HG02981 (cell line): Measurements from ENCODE around the gene RAB11FIP5.
"Not testable (repeated sequence)": the region's sequence is repeated elsewhere in the genome, so short reads cannot be mapped to it uniquely, and the experiment has no call there.

Source experiments
- ATAC-seq: cut with Tn5 transposase; IDR thresholded peaks from one replicate; pipeline ENCODE4 v1.9.1; 2021; ENCODE audit warnings: mild to moderate bottlenecking, moderate library complexity; ENCODE audit not compliant: unreplicated experiment

The RAB11FIP5 gene, protein sequence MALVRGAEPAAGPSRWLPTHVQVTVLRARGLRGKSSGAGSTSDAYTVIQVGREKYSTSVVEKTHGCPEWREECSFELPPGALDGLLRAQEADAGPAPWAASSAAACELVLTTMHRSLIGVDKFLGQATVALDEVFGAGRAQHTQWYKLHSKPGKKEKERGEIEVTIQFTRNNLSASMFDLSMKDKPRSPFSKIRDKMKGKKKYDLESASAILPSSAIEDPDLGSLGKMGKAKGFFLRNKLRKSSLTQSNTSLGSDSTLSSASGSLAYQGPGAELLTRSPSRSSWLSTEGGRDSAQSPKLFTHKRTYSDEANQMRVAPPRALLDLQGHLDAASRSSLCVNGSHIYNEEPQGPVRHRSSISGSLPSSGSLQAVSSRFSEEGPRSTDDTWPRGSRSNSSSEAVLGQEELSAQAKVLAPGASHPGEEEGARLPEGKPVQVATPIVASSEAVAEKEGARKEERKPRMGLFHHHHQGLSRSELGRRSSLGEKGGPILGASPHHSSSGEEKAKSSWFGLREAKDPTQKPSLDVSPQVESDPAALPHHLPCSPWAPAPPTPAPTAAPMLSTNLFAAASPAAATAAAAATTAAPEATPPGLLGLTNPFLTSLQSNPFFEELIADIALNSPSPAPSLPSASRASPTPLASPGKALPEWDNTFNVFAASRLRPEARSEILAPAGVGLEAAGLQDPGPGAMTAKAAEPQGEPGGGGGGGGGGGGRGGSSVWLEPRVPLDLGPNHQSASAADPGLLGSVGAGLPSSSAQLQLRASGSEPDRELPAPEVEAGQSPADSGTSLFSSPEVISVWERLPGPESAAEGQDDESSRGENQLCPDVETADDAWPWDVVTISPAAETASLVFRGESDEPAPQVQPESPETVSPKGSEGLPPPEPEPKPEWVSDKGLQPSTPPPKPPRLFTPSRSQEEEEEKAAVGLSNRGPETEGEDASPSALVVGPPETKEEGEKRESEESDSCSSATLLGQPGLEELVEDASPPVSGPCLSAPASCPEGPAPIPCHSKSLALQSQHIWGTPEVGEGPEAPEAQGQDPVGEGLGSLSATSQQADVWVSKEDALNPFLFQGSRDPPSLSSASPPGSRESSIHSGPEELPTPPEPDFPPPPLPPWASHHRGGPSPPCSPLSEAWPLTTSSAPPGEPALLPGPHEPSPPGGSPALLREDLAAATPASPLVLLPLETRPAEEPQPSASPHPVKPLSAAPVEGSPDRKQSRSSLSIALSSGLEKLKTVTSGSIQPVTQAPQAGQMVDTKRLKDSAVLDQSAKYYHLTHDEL (N-terminal part only)

DNA sequence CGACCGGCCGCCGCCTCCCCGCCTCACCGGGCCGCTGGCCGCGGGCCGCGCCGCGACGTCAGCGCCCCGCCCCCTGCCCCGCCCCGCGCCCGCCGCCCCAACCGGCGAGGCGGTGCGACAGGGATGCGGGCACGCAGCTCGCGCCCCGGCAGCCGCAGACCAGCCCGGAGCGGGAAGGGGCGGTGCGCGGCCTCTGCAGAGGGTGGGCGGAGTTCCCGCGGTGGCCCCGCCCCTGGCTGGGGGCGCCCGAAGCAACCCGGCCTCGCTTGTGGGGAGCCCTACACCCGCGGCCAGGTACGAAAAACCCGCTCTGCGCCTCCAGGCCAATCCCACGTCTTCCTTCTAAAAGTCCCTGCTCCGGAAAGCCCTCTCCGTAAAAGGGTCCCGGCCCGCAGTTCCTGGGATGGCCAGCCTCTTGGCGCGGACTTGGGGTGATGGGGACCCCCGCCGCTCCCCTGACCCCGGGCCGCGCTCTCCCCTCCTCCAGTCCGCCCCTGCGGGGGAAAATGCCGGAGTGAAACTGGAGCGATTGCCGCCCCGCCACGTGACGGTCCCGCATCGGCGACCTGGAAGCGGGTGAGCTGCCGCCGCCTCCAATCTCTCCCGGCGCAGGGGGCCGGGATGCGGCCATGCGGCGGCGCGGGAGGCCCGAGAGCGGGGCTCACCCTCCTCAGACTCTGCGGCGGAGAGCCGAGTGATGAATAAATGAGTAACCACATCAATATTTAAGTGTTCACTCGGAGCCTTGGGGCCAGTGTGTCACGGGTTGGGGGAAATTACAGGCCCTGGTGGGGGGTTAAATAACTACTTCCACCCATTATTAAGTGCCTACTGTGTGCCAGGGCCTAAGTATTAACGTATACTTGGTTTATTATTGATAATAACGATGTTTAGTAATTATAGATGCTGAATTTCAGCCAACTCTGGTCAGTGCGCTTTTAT, at the start of gene RAB11FIP5:
TSS of gene RAB11FIP5 (minus strand) at position 36 of the 942 bp plus-strand sequence. CDS start 171 bp downstream, outside the sequence.
- ATAC-seq = peak; percentile 75

DNA sequence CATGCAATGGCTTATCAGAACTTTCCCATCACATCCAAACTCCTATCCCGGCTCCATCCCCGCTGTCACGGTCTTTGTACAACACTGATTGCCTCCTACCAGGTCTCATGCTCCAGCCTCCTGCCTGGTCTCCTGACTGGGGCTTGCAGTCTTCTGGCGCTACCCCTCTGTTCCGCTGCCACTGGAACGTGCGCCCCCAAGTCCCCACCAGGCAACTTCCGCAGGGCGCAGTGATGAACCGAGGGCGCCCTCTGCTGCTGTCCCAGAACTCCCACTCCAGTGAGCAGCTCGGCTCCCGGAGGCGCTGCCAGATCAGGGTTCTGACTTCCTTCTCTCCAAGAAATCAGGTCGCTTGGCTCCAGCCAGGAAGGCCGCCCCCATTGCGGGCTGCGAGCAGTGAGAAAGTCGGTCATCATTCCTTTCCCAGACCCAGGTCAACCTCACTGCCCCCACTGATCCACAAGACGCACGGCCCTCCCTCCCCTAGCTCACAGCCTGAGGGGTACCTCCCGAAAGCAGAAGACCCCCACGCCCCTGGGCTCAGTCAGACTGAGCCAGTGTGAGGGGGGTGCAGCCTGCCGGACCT, 43.9 kb upstream of the RAB11FIP5 start:
- ATAC-seq = no peak

DNA sequence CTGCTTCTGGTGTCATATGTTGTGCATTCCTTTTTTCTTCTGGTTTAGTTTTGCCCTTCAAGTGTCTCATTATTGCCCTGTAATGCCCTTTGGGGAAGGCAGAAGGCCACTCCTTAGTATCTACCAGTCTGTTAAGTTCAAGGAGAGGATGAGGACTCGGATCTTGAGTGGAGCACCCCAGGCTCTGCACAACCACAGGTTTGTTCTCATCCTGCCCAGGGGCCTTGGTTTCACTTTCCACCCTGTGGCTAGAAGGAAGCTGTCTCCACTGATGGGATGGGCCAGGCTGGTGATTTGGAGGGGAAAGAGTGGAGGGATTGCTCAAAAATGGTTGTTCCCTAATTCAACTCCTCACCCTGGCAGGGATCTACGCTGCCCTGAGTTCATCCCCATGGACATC, 30.2 kb upstream of the RAB11FIP5 start:
- no peak for ATAC-seq

DNA sequence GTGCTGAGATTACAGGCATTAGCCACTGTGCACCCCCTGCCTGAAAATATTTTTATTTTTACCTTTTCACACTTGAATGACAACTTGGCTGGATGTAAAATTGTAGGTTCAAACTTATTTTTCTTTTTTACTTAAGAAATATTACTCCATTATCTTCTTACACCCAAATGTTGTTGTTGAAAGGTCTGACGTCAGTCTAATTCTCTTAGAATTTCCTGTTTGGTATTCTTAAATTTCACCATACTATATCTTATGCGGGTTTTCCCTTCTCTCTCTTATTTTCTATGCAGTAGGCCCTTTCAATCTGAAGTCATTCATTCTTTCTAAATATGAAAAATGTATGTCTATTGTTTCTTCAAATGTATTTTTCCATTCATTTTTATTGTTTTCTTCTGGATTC, 29.1 kb upstream of the RAB11FIP5 start:
- no peak for ATAC-seq

- ATAC-seq = no peak
Observed at GRCh38 chr2:73135236-73135635, 22.5 kb upstream of the RAB11FIP5 start.

DNA sequence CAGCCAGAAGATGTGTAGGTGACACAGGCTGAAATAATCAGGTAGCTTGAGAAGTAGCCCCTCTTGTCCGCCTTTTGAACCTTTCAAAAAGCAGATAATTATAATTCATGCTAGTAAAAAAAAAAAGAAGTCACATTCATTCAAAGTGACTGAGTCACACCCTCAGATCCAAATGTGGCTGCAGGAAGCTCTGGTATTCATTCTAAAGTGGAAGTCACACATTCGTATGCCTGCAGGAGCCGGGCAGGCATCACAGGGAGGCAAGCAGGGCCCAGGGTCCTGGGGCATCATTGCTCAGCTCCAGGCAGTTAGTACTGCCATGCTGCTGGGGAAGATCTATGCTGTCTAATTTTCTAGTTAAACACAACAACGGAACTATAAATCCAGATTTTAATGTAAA, 21.7 kb upstream of the RAB11FIP5 start:
- no peak for ATAC-seq

DNA sequence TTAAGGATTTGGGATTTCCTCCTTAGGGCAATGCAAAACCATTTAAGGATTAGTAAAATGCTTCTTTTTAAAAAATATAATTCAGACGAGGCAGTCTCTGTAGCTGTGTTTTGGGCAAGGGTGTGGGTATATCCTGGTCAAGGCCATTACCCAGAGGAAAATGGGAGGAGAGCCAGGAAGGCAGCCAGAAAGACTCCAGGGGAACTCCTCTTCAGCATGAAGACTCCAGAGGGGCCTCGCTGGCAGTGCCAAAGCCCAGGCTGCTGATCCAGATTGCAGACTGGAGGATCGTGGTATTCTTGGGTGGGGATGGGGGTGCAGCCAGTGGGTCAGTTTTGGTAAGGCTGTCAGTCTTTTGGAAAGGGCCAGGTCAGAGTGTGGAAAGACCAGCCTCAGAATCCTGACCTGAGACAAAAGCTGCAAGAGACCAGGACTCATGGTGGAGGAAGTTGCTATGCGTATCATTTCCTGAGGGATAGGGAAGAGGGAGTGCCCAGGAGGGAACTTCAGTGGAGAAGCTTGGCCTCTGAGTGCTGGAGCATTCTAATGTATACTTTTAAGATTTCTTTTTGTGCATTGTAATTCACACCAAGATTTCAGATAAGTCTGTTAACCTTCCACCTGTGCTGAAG, 20.9 kb upstream of the RAB11FIP5 start:
- ATAC-seq = no peak

GRCh38 chr2:73131807-73132206, 19.1 kb upstream of the RAB11FIP5 start:
- ATAC-seq = no peak

GRCh38 chr2:73130790-73131189, 18.0 kb upstream of the RAB11FIP5 start:
- ATAC-seq = no peak

GRCh38 chr2:73128841-73129535, 16.2 kb upstream of the RAB11FIP5 start:
- no peak for ATAC-seq

- ATAC-seq = no peak
Observed at GRCh38 chr2:73122536-73122935, 9.8 kb upstream of the RAB11FIP5 start.

DNA sequence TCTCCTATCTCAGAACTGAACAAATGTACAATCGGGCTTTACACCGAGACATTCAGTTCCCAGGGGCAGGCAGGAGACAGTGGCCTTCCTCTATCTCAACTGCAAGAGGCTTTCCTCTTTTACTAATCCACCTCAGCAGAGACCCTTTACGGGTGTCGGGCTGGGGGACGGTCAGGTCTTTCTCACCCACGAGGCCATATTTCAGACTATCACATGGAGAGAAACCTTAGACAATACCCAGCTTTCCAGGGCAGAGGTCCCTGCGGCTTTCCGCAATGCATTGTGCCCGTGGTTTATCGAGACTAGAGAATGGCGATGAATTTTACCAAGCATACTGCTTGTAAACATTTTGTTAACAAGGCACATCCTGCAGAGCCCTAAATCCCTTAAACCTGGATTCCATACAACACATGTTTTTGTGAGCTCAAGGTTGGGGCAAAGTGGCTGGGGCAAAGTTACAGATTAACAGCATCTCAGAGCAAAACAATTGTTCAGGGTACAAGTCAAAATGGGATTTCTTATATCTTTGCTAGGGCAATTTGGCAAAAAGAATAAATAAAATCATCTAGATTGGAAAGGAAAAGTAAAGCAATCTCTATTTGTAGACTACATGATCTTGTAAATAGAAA, 7.0 kb upstream of the RAB11FIP5 start:
- not testable (repeated sequence) for ATAC-seq

DNA sequence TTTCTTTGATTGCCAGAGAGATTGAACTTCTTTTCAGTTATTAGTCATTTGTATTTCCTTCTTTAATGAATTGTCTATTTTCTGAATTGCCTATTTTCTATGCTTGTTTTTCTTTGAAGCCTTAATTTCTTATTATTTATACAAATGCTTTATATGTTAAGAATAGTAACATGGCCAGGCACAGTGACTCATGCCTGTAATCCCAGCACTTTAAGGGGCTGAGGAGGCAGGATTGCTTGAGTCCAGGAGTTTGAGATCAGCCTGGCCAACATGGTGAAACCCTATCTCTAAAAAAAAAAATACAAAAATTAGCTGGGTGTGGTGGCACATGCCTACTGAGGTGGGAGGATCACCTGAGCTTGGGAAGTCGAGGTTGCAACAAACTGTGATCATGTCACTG, 4.7 kb upstream of the RAB11FIP5 start:
- ATAC-seq = no peak

DNA sequence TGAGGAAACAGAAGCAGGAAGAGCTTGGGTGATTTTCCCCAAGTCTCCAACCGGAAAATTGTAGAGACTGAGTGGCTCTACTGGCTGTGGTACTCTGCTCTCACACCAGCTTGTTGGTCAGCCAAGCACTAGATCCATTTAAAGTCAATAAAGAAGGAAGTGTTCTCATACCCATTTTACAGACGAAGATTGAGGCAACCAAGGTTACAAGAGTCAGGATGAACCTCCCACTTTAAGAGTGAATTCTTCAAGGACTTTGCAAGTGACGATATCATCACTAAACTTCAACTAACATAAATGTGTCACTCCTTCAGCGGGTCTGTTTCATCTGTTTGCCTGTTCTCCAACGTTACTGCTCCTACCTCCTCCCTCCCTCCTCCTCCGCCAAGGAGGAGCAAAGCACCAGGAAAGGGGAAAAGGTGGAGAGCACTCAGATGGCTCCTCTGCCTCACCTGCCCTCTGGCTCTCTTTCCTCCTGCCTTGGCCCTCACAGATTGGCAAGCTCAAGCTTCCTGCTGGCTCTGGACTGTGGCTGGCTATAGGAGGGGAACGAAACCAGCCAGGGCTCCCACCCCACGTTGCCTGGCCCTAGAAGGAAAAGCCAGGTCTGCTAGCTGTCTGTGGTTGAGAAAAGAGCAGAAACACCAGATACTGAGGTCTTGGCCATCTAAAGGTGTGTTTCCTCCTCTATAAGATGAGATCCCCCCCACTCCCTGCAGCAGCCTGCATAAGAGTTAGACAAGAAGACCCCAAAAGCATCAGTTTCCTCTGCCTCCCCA, 3.6 kb upstream of the RAB11FIP5 start:
- ATAC-seq = no peak

GRCh38 chr2:73114273-73114867, 1.6 kb upstream of the RAB11FIP5 start:
- no peak for ATAC-seq

DNA sequence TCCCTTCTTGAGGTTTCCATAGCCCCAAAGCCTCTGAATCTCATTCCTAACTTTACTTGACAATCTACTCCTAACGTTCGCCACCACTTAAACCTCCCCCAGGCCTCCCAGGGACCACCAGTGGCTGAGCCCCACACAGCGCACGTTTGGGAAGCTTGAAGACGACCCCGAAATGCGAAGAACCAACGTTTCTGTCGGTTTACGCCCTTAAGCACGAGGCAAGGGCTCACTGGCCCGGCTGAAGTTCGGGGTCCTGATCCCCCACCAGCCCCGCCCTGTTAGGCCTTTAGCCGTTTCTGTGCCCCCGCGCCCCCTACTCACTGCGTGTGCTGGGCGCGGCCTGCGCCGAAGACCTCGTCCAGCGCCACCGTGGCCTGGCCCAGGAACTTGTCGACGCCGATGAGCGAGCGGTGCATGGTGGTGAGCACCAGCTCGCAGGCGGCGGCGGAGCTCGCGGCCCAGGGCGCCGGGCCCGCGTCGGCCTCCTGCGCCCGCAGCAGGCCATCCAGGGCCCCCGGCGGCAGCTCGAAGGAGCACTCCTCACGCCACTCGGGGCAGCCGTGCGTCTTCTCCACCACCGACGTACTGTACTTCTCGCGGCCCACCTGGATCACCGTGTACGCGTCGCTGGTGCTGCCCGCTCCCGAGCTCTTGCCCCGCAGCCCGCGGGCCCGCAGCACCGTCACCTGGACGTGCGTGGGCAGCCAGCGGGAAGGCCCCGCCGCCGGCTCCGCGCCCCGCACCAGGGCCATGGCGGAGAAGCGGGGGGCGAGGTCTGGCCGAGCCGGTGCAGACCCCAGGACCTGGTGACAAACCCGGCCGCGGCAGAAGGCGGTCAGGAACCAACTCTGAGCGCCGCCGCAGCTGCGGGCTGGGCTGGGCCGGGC, 479 bp downstream of the RAB11FIP5 start:
- peak; percentile 9 for ATAC-seq
